GM21619 (cell line): ENCODE data around the gene LAMB1.
"Not testable (repeated sequence)": the region's sequence is repeated elsewhere in the genome, so short reads cannot be mapped to it uniquely, and the experiment has no call there.

Source experiments
- ATAC-seq: cut with Tn5 transposase; IDR thresholded peaks from one replicate; pipeline ENCODE4 v1.9.1; 2021; ENCODE audit not compliant: unreplicated experiment

LAMB1 gene

GRCh38 chr7:108002726-108003598 lies at the start of gene LAMB1:
LAMB1 (minus strand) TSS chr7:108003161; CDS start chr7:108002885, 276 bp downstream.
- no peak for ATAC-seq

- no peak for ATAC-seq
These were observed 48.5 kb upstream of the LAMB1 start for GRCh38 chr7:108051454-108051853.

- peak; percentile 60 for ATAC-seq
These were observed 47.0 kb upstream of the LAMB1 start for GRCh38 chr7:108049962-108050361.

- ATAC-seq = no peak
These were observed 45.5 kb upstream of the LAMB1 start for GRCh38 chr7:108048422-108048821.

- ATAC-seq = no peak
These were observed 44.1 kb upstream of the LAMB1 start for GRCh38 chr7:108046952-108047506.

GRCh38 chr7:108045669-108046068 lies 42.7 kb upstream of the LAMB1 start:
- ATAC-seq = no peak

- no peak for ATAC-seq
These were observed 42.2 kb upstream of the LAMB1 start for GRCh38 chr7:108045154-108045553.

- ATAC-seq = no peak
These were observed 41.4 kb upstream of the LAMB1 start for GRCh38 chr7:108044345-108044744.

- no peak for ATAC-seq
These were observed 36.0 kb upstream of the LAMB1 start for GRCh38 chr7:108038986-108039385.

GRCh38 chr7:108037741-108038140 lies 34.8 kb upstream of the LAMB1 start:
- ATAC-seq = no peak

GRCh38 chr7:108037140-108037539 lies 34.2 kb upstream of the LAMB1 start:
- ATAC-seq = no peak

- no peak for ATAC-seq
These were observed 31.6 kb upstream of the LAMB1 start for GRCh38 chr7:108034586-108034985.

GRCh38 chr7:108033776-108034497 lies 31.0 kb upstream of the LAMB1 start:
- no peak for ATAC-seq

- not testable (repeated sequence) for ATAC-seq
These were observed 30.3 kb upstream of the LAMB1 start for GRCh38 chr7:108033309-108033708.

GRCh38 chr7:108030516-108030915 lies 27.6 kb upstream of the LAMB1 start:
- ATAC-seq = no peak

GRCh38 chr7:108029034-108029433 lies 26.1 kb upstream of the LAMB1 start:
- ATAC-seq = no peak

GRCh38 chr7:108028111-108028510 lies 25.1 kb upstream of the LAMB1 start:
- ATAC-seq = no peak

- ATAC-seq = no peak
These were observed 24.3 kb upstream of the LAMB1 start for GRCh38 chr7:108027239-108027638.

GRCh38 chr7:108026647-108027046 lies 23.7 kb upstream of the LAMB1 start:
- no peak for ATAC-seq

GRCh38 chr7:108026116-108026515 lies 23.2 kb upstream of the LAMB1 start:
- no peak for ATAC-seq

GRCh38 chr7:108024538-108024937 lies 21.6 kb upstream of the LAMB1 start:
- no peak for ATAC-seq

- ATAC-seq = no peak
These were observed 17.6 kb upstream of the LAMB1 start for GRCh38 chr7:108020585-108020984.
